ENCODE measurements around the gene PRR16. TPM values are rescaled to one million over a fixed set of nuclear protein-coding genes. Genes with fewer than 3 reads are reported as not detected.

Gene PRR16
- total RNA-seq, 2 donors from 2014 or later = 4.7 to 4.8 TPM

DNA sequence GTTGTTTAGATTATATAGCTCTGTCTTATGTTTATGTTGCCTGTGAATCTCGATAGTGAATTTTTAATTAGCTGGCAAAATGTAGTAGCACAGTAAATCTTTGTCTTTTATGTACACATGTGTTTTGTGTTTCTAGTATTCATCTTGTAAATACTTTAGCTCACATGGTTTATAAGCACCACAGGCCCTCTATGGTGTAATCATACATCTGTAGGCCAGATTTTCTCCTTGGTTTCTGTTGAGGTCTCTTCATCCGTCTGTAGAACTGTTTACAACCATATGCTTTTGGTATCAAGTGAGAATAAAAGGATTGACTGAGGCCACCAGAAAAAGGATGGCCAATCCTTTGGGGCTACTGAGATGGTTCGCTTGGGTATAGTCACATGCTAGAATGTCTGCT lies 45.0 kb downstream of the PRR16 start:
- DNase-seq (no peak), ATAC-seq (no peak)
- intact Hi-C loops (cut with DNase I) = no loop called here

DNA sequence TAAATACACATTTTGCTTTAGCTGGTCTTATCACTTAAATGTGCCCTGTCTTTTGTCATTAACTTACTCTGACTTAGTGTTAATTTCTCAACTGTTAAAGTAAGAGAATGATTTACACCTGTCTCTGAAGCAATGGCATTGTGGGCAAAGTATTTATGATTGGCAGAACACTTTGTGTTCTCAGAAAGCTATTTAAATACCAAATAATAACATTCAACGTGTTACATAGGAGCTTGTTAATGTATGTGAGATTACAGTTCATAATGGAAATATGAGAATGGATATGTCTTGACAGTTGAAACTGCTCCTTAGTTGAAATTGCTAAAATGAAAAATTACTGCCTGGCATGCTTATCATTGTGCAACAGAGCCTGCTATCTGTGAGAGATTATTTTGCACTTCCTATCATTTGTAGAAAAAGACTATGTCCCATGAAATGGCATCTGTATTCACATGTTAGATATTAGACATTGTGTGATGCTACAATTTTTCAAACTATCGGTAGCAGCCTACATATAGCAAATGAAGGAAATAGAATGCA lies 46.1 kb downstream of the PRR16 start:
- no peak for DNase-seq
- intact Hi-C loops (cut with DNase I) = no loop called here
- no peak for ATAC-seq

GRCh38 chr5:120510994-120511686 lies 47.0 kb downstream of the PRR16 start:
- DNase-seq = no peak
- intact Hi-C loops (cut with DNase I) = no loop called here
- ATAC-seq = no peak

DNA sequence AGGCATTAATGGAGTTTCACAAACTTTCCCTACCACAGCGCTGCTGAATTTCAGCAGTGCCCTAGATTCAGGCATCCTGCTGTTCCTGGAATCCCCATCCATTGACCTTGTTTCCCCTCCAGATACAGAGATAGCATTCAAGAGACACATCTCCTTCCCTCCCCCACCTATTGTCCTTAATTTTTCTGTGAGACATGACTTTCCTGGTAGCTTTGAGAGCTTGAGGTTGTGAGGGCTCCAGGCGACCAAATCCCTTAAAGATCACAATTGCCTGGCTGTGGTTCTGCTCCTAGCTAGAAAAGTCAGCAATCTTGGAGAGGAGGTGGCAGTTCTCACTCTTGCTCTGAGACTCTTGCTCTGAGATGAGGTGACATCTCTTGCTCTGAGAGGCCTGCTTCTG lies 48.0 kb downstream of the PRR16 start:
- no peak for ATAC-seq
- intact Hi-C loops (cut with DNase I) = no loop called here
- no peak for DNase-seq

DNA sequence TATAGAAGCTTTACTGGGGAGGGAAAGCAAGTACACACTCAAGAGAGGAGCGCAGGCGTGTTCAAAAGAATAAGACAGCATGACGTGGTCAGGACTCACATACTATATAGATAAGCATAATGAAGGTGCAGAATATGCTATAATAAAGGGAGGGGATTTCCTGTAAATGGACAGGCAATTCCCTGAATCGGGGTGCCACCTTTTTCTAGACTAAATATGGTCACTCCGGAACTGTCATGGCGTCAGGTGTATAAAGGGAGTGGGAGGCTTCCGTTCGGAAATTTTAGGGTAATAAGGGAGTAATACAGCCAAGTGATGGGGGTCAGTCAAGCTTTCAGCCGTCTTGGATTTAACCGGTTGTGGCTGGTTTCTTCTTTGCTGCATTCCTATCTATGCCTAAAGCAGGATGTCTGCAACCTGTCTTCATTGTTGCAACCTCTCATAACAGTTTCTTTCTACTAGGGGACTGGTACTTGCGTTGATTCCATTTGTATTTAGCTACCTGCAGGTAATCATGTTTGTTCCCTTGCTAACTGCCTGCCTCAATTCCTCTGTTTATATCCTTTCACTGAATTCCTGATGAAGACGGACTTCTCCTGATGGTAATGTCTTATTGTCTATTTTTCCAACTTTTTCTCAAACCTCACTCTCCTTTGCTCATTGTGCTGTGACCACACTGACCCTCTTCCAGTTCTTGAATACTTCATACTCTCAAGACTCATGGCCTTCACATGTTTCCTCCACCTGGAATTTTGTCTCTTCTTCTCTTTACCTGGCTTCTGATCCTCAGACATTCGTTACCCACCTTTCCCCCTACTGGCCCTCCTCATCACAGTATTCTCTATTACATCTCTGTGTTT lies 48.9 kb downstream of the PRR16 start:
- ATAC-seq = no peak
- no peak for DNase-seq
- intact Hi-C loops (cut with DNase I) = no loop called here

DNA sequence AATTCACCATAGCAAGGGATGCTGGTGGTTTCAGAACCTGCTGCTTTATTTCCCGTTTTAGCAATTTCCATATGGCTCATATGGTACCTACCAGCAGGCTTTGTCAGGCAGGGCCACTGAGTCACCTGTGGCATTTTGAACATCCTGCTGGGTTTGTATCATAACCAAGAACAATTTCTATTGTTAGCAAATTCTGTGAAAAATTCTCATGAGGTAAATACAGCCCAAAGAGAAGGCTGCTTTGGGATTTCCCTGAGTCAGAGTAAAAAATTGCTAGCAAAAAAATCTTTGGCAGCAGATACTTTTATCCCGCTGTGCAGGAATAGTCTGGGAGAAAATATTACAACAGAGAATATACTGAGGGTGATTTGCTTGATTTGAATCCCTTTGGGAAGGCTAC lies 52.7 kb downstream of the PRR16 start:
- ATAC-seq = no peak
- DNase-seq = no peak
- intact Hi-C loops (cut with DNase I) = no loop called here

DNA sequence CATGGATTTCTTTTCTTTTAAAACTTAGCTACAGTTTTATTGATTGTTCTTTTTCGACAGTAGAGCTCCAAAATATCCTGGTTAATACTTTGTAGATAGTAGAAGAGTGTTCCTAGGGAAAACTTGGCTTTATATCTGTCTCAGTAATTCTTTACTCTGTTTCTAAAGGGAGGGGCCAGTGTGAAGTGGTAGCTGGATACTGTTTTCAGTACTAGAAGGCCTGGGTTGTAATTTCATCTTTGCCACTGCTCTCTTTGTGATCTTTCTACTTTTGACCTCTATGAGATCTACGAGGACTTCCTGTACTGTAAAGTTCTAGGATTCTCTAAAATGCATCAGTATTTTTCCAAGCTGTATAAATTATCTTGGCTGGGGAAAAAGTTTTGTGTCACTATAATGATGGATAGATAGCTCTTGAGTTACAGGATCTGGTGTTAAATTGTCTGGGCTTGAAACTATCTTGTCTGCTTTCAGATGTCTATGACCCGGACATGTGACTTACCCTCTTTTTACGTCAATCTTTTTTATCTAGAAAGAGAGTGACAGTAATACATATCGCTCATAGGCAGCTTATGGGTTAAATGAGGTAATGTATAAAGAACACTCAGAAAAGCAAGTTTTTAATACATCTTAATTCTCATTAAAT lies 53.6 kb downstream of the PRR16 start:
- no peak for DNase-seq
- intact Hi-C loops (cut with DNase I) = no loop called here
- ATAC-seq = no peak

- intact Hi-C loops (cut with DNase I) = no loop called here
- ATAC-seq = no peak
Measured at GRCh38 chr5:120518581-120518980, 54.5 kb downstream of the PRR16 start.

GRCh38 chr5:120527251-120527650 lies 63.2 kb downstream of the PRR16 start:
- DNase-seq (no peak), ATAC-seq (no peak)
- intact Hi-C loops (cut with DNase I) = no loop called here

More at GRCh38 chr5:120518581-120518980, 54.5 kb downstream of the PRR16 start:
- DNase-seq = no peak

DNA sequence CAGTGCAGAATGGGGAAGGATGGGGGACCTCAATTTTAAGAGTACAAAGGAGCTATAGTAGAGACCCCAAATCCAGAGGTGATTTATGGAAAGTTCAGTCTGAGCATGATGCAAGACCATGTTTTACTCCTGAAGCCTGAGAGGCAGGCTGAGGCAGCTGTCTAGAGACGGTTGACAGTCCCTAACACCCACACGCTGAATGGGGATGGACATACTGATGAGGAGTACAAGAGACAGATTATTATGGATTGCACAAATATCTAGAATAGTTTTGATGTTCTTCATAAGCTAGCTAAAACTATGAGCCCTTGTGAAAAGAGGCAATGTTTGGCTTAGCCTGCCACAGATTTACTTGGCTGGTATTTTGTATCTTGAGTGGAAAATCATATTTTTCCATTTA lies 64.5 kb downstream of the PRR16 start:
- ATAC-seq (no peak), DNase-seq (no peak)
- intact Hi-C loops (cut with DNase I) = no loop called here

DNA sequence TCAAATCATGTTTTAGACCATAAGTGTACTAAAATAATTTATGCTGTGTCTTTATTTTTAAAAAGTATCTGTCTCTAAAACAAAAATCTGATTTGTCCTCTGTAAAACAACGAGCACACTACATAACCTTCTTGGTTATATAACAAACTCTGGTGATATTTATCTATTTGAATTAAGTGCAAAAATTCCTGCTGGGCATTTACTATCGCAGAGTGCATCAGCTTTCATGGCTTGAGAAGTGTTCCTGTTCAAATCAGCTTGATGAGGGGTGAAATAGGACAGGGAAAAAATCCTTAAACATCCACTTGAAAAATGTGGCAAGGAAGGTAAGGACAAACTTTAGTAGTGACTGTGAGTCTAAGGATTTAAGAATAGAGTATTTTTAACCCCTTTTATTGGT lies 65.3 kb downstream of the PRR16 start:
- DNase-seq = no peak
- ATAC-seq = no peak
- intact Hi-C loops (cut with DNase I) = no loop called here

DNA sequence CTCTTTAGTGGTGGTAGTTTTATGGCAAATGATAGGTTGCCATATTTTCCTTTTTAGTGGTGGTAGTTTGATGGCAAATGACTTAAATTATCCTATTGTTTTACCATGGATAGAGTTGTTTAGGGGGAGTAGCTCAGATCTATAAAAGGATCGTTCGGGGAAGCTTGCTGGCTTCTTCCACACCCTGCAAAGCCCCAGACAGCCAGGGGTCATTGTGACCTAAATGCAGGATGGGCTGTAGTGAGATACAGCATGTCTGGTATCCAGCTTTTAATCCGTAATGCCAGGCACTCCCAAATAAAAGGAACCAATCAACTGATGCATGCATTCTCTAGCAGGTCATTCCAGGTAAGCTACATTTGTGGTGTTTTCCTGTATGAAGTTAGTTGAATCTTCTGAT lies 67.1 kb downstream of the PRR16 start:
- intact Hi-C loops (cut with DNase I) = no loop called here
- ATAC-seq = no peak
- no peak for DNase-seq

DNA sequence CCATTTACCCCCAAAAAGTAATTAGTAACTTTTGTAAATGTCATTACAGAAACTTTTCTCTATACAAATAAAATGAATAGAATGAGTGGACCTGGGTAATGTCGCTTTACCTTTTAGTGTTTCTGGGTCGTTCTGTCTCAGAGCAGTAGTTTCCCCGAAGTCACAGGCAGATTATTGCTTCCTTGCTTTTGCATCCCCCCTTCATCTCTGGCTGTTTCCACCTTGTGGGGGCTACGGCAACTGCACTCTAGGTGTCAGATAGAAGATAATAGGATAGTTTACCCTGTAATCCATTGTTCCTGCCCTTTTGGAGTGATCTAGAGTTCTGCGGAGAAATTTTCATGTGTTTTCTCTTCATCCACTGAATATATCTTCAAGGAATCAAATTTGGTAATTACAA lies 68.7 kb downstream of the PRR16 start:
- DNase-seq (no peak), ATAC-seq (no peak)
- intact Hi-C loops (cut with DNase I) = no loop called here

- DNase-seq (no peak), ATAC-seq (no peak)
- intact Hi-C loops (cut with DNase I) = no loop called here
Measured at GRCh38 chr5:120533581-120533980, 69.5 kb downstream of the PRR16 start.

DNA sequence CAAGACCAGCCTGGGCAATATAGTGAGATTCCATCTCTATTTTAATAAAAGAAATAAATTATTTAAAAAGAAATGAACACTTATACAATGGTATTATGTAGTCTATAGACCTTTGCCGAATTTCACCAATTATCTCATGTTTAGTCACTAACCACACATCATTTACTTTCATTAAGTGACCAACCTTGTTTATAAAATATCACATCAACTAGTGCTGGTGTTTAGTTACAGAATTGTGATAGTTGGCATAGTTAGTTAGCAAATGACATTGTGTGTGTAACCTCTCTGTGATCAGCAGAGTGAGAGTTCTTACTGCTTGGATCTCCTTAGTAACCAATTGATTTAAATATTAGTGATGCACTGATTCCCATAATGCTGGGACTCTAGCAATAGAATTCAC lies 71.8 kb downstream of the PRR16 start:
- DNase-seq (no peak), ATAC-seq (no peak)
- intact Hi-C loops (cut with DNase I) = no loop called here

- DNase-seq = no peak
- no peak for ATAC-seq
- intact Hi-C loops (cut with DNase I) = no loop called here
Measured at GRCh38 chr5:120538149-120538548, 74.0 kb downstream of the PRR16 start.

DNA sequence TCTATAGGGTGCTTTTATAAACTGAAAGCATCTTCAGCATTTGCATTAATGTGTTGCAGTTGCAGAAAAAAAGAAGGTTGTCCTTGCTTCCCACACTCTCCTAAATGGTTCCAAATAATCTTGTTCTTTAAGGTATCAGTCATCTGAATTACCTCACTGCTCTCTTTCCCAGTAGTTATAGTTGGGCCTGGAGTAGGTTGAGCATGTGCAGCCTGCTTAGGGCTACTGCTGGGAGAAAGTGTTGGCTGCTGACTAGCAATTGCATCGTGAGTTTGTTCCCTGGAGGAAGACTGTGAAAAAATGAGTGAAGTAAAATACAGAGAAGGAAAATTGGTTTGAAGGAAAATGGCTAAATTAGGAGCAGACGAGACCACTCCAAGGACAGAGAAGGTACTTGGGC lies 74.5 kb downstream of the PRR16 start:
- DNase-seq (no peak), ATAC-seq (no peak)
- intact Hi-C loops (cut with DNase I) = no loop called here

- DNase-seq = no peak
- no peak for ATAC-seq
- intact Hi-C loops (cut with DNase I) = no loop called here
Measured at GRCh38 chr5:120539471-120539870, 75.4 kb downstream of the PRR16 start.

DNA sequence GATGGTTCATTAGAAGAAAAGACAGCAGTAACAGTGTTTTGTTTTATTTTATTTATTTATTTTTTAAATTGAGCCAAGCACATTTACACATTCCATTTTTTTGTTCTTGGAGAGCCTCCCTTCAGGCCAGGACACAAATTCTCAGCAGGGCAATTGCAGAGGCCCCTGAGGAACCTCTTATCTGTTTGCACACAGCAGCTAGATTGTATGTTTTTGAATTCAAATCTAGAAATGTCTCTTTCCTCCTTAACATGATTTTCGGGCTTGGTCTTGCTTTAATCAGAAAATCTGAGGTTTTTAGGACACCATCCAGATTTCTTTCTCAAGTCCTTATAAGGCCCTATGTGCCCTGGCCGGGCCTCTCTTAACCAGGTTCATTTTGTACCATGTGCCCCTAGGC lies 76.0 kb downstream of the PRR16 start:
- DNase-seq (no peak), ATAC-seq (no peak)
- intact Hi-C loops (cut with DNase I) = no loop called here

DNA sequence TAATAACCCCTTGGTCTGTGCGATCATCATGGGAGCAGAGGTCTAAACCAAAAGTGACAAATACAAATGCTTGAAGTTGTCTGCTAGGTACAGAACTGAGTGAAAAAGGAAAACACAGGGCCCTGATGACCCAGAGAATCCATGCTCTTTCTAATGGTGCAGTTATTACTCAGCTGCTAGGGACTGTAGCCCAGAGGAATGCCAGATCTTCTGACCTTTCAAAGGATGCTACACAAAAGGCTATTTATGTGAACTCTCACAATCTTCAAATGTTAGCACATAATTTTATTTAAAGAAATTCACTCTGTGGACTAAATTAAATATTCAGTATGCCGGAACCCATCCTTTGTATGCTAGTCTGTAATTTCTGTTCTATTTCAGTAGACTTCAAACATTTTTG lies 79.9 kb downstream of the PRR16 start:
- DNase-seq = no peak
- no peak for ATAC-seq
- intact Hi-C loops (cut with DNase I) = no loop called here

All from left cardiac atrium (tissue), 4 donors.